Adrenal gland (tissue), 12 donors: Measurements from ENCODE around the gene DIAPH3. TPM values are rescaled to one million over a fixed set of nuclear protein-coding genes. Genes with fewer than 3 reads are reported as not detected.

Source experiments
- DNase-seq, 7 donors: peaks; one replicate each; pipeline ENCODE4 v3.0.0-alpha.2; 2019 to 2020
- H3K27ac ChIP-seq, 5 donors: fragments of 200-600 bp; sonication (generic) in 4 of 5; 1 replicate in 3 of 5; 2 replicates in 2 of 5; pipeline versions ENCODE4 v1.5.1 to v1.8.0; 2016 to 2020; ENCODE audit warnings: mild to moderate bottlenecking in 1 of 5
- H3K27me3 ChIP-seq: fragments of 200-600 bp; 2 replicates; pipeline ENCODE4 v1.8.0; 2021
- H3K36me3 ChIP-seq, 2 donors: fragments of 200-600 bp; replicated peaks in 1 of 2; 1 replicate in 1 of 2; 2 replicates in 1 of 2; pipeline versions ENCODE4 v1.5.1 to v1.8.0; 2018 to 2022
- H3K4me1 ChIP-seq, 2 donors: fragments of 200-600 bp; replicated peaks in 1 of 2; 1 replicate in 1 of 2; 2 replicates in 1 of 2; pipeline versions ENCODE4 v1.5.1 to v1.8.0; 2018 to 2021
- H3K4me3 ChIP-seq, 4 donors: fragments of 200-600 bp; sonication (generic) in 3 of 4; one replicate each; pipeline ENCODE4 v1.5.1; 2016 to 2018
- H3K9me3 ChIP-seq, 3 donors: fragments of 200-600 bp; sonication (generic) in 1 of 3; replicated peaks in 1 of 3; 1 replicate in 2 of 3; 2 replicates in 1 of 3; pipeline versions ENCODE4 v1.5.1 to v1.8.0; 2016 to 2021
- POLR2A ChIP-seq, 2 donors: fragments of 450-650 bp; IDR thresholded peaks; one replicate each; pipeline ENCODE4 v1.6.1; 2017; ENCODE audit warnings: antibody characterized with exemption in 2 of 2, mild to moderate bottlenecking in 2 of 2, moderate library complexity in 1 of 2
- WGBS, 4 donors: extraction: QIAGEN DNeasy Blood & Tissue Kit in 2 of 4; methylation state at CpG; one replicate each; pipeline versions ENCODE4 v1.1.5 to v1.1.7; 2013 to 2017; 5-methylcytosine and 5-hydroxymethylcytosine counted together
- intact Hi-C, 2 donors: fragments of 100-400 bp; cut with DNase I; formaldehyde crosslinking; loops; one replicate each; pipeline versions ENCODE4 v1.14.1 to v1.15.0; 2022 to 2023
- polyA plus RNA-seq, 3 donors: library from polyadenylated mRNA; stranded (reverse); fragments of 200-250 nt in 2 of 3; fragments of 350-450 nt in 1 of 3; fragmentation: Illumina TruSeq in 1 of 3; extraction: RNeasy Lipid Tissue Mini Kit (QIAGEN cat#74804) in 1 of 3; gene quantifications; one replicate each; pipeline ENCODE4 v1.2.3, GENCODE V29; 2013 to 2014
- total RNA-seq, 9 donors: library from RNA; depleted of rRNA in 4 of 9; stranded (reverse); fragments of >200 nt in 4 of 9; fragments of 120-200 nt in 1 of 9; fragmentation: NEBNext Ultra II Directional in 1 of 9; extraction: Animal tissue kit (Norgen Biotek cat#: 25700) in 1 of 9; gene quantifications; one replicate each; pipeline versions ENCODE4 v1.1.0 to v1.2.4, GENCODE V29; 2013 to 2023
- TF ChIP-seq, protein P1 (sequence below), 6 experiments: fragments of 450-650 bp in 4 of 6; fragments of 200-600 bp in 2 of 6; sonication (generic) in 1 of 6; IDR thresholded peaks; 1 replicate in 5 of 6; 2 replicates in 1 of 6; pipeline versions ENCODE4 v1.5.1 to v1.8.0; 2016 to 2021; ENCODE audit warnings: antibody characterized with exemption in 6 of 6, mild to moderate bottlenecking in 2 of 6, moderate library complexity in 1 of 6
- donor health status: healthy with polysubstance abuse.
- donor health status: Bipolar disorder and iron deficiency.
- donor health status: DM: yes; HTN: yes; CAD: no.
- donor health status: DM: no; HTN: no; CAD: no.
- donor health status: DM: no; HTN: no; CAD: no.
- donor health status: DM: yes; HTN: yes; CAD: no.

DIAPH3 gene
- total and polyA plus RNA-seq, 12 donors: 0.07 to 4.2 (median 0.42) TPM; not detected in 3

DNA sequence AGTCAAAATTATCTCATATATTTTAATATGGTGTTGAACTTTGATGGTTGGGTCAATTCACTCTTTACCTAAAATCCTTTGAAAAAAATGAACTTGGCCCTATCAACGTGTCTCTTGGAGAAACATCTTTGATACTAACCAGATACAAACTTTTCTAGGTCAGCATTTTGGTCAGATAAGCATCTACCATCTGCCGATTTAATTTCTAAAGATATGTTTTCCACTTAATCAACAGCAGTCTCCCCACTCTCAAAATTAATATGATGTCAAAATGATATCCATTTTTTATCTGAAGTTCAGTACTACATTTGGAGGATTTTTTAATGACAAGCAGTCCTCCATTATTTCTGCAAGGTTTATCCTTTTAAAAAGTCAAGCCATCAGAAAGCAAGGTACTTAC is 288.8 kb downstream of the DIAPH3 start:
- H3K36me3 ChIP-seq: no peaks in the 10 kb centered on the region
- intact Hi-C loops: no loop called here
- H3K27me3 ChIP-seq: no peaks in the 10 kb centered on the region
- H3K9me3 ChIP-seq: no peaks in the 10 kb centered on the region
- no peaks in the 10 kb centered on the region for H3K4me1 ChIP-seq
- DNase-seq: no peak
- 83 to 91% (median 88%) methylated on average over 2 of the region's 2 CpGs for WGBS, 4 donors
- no peak overlapping the region for H3K27ac ChIP-seq
- H3K4me3 ChIP-seq: no peak overlapping the region
- TF ChIP-seq, protein P1, sequence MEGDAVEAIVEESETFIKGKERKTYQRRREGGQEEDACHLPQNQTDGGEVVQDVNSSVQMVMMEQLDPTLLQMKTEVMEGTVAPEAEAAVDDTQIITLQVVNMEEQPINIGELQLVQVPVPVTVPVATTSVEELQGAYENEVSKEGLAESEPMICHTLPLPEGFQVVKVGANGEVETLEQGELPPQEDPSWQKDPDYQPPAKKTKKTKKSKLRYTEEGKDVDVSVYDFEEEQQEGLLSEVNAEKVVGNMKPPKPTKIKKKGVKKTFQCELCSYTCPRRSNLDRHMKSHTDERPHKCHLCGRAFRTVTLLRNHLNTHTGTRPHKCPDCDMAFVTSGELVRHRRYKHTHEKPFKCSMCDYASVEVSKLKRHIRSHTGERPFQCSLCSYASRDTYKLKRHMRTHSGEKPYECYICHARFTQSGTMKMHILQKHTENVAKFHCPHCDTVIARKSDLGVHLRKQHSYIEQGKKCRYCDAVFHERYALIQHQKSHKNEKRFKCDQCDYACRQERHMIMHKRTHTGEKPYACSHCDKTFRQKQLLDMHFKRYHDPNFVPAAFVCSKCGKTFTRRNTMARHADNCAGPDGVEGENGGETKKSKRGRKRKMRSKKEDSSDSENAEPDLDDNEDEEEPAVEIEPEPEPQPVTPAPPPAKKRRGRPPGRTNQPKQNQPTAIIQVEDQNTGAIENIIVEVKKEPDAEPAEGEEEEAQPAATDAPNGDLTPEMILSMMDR (IDR thresholded peaks at IDR 0.05): no peak
- no peak for TF ChIP-seq POLR2A (IDR thresholded peaks at IDR 0.05)

DNA sequence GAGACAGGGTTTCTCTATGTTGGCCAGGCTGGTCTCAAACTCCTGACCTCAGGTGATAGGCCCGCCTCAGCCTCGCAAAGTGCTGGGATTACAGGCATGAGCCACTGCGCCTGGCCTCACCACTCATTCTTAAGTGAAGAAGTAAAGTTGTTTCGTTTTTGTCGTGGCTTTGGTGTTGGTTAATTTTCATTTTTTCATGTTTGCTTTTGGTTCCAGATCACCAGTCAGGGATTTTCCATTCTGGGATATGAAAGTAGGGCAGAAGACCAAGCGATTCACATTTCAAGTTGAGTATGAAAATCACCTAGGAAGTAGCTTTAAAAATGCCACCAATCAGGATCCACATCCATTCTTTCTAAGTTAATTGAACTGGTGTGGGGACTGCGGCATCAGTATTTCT is 289.9 kb downstream of the DIAPH3 start:
- Histone ChIP-seq H3K4me3 (no peak overlapping the region), H3K9me3 (no peaks in the 10 kb centered on the region), H3K27ac (no peak overlapping the region), H3K4me1 (no peaks in the 10 kb centered on the region), H3K27me3 (no peaks in the 10 kb centered on the region), H3K36me3 (no peaks in the 10 kb centered on the region)
- DNase-seq: no peak
- intact Hi-C loops: no loop called here
- WGBS, 4 donors: 94 to 96% (median 95%) methylated on average over 7 of the region's 7 CpGs
- TF ChIP-seq, protein P1 (IDR thresholded peaks at IDR 0.05): no peak
- no peak for TF ChIP-seq POLR2A (IDR thresholded peaks at IDR 0.05)

DNA sequence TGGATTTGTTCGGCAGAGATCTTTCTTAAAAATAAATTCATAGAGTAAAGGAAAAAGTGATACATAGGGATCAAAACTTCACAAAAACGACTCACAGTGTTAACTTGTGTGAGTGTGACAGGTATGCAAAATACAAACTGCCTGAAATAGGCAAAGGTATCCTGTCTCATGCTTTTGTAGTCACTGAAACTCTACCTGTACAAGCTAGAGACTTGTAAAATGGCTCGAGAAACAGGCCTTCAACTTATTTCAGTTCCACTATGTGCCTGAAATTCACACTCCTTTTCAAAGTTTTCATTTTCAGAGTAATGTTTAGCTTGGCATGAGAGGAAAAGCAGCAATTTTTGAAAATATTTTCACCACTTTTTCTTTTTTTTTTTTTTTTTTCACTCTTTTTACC is 290.4 kb downstream of the DIAPH3 start:
- WGBS, 4 donors: 90 to 96% (median 94%) methylated on average over 3 of the region's 3 CpGs
- no peak overlapping the region for H3K27ac ChIP-seq
- H3K4me3 ChIP-seq: no peak overlapping the region
- TF ChIP-seq, protein P1 (IDR thresholded peaks at IDR 0.05): no peak
- no peak for TF ChIP-seq POLR2A (IDR thresholded peaks at IDR 0.05)
- no peak for DNase-seq
- H3K36me3 ChIP-seq: no peaks in the 10 kb centered on the region
- no peaks in the 10 kb centered on the region for H3K4me1 ChIP-seq
- no peaks in the 10 kb centered on the region for H3K27me3 ChIP-seq
- intact Hi-C loops: no loop called here
- no peaks in the 10 kb centered on the region for H3K9me3 ChIP-seq

DNA sequence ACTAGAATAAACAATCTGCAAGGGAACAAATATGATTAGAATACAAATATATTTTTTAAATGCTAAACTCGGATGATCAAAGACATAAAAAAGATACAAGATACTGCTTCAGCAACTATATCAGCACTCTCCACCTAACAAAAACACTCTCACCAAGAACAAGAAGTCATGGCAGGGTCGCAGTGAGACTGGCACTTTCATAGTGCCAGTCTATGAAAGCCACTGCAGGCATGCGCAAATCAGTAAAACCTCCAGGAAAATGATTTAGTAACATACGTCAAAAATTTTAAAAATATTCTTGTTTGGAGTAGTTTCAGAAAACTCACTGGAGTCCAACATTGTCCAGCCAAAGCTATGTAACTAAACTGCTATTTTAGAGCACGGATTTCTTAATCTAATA is 295.9 kb downstream of the DIAPH3 start:
- DNase-seq: no peak
- TF ChIP-seq POLR2A (IDR thresholded peaks at IDR 0.05): no peak
- TF ChIP-seq, protein P1 (IDR thresholded peaks at IDR 0.05): no peak
- Histone ChIP-seq H3K9me3 (no peaks in the 10 kb centered on the region), H3K4me1 (no peaks in the 10 kb centered on the region), H3K4me3 (no peak overlapping the region), H3K27me3 (no peaks in the 10 kb centered on the region), H3K27ac (no peak overlapping the region), H3K36me3 (no peaks in the 10 kb centered on the region)
- 78 to 82% (median 80%) methylated on average over 5 of the region's 5 CpGs for WGBS, 4 donors
- intact Hi-C loops: no loop called here
